Spleen (tissue), 7 donors: ENCODE data around the gene FIGN.

Experiments used
- CTCF ChIP-seq, 11 experiments: fragments of 200-600 bp in 7 of 11; fragments of 450-650 bp in 4 of 11; sonication (generic) in 4 of 11; IDR thresholded peaks in 8 of 11; conservative IDR thresholded peaks in 3 of 11; 1 replicate in 7 of 11; 2 replicates in 4 of 11; pipeline versions ENCODE4 v1.4.0 to v1.8.0; 2016 to 2021; ENCODE audit warnings: antibody characterized with exemption in 11 of 11, inconsistent platforms in 4 of 11, mild to moderate bottlenecking in 1 of 11
- POLR2A ChIP-seq, 3 donors: fragments of 450-650 bp; IDR thresholded peaks; one replicate each; pipeline ENCODE4 v1.5.1; 2017; ENCODE audit warnings: antibody characterized with exemption in 3 of 3, mild to moderate bottlenecking in 1 of 3
- donor health status: DM: no; HTN: no; CAD: no; lungs with moderate emphysema.
- donor health status: DM: no; HTN: no; CAD: no.
- donor health status: DM: no; HTN: no; CAD: no.

GRCh38 chr2:163733956-163734355 lies 1.9 kb downstream of the FIGN start:
- TF ChIP-seq POLR2A (IDR thresholded peaks at IDR 0.05), result no peak
- no peak for TF ChIP-seq CTCF (IDR thresholded peaks at IDR 0.05 in 8 of 11, conservative IDR thresholded peaks at IDR 0.05 in 3 of 11)
